SK-N-SH (cell line): ENCODE results near the gene ZNF526. TPM values are rescaled to one million over a fixed set of nuclear protein-coding genes. Genes with fewer than 3 reads are reported as not detected.
A peak's percentile ranks its signal among the peaks of the same experiment; 100 is the strongest.

Experiments used
- CTCF ChIA-PET: fragments of 300-600, 350-600 bp; formaldehyde crosslinking; extraction: SDS; loops from one replicate; lab custom pipeline; 2021; lab: Yijun Ruan, JAX
- POLR2A ChIA-PET: fragments of 350-600 bp; sonication (Branson Sonifier 250); formaldehyde crosslinking; extraction: SDS; loops from one replicate; lab custom pipeline; 2020; ENCODE audit warnings: antibody characterized with exemption, inconsistent platforms; lab: Yijun Ruan, JAX
- DNase-seq: peaks from one replicate; pipeline ENCODE4 v3.0.0; 2012
- H2AFZ ChIP-seq: fragments of 200-600 bp; sonication (generic); 2 replicates; pipeline ENCODE4 v1.8.1; 2016; ENCODE audit warnings: antibody characterized with exemption, mild to moderate bottlenecking, low read depth
- H3F3A ChIP-seq: fragments of 200-600 bp; sonication (generic); replicated peaks from 2 replicates; pipeline ENCODE3; 2016; ENCODE audit warnings: antibody characterized with exemption, mild to moderate bottlenecking; ENCODE audit not compliant: insufficient read depth
- H3K27ac ChIP-seq, 2 experiments: fragments of 200-500 bp in 1 of 2; fragments of 200-600 bp in 1 of 2; sonication (Bioruptor generic) in 1 of 2; sonication (generic), shearing (Covaris generic) in 1 of 2; 2 replicates each; pipeline versions ENCODE4 v1.5.1 to v1.6.1; 2014 to 2016; ENCODE audit warnings: low read depth in 2 of 2, inconsistent platforms in 1 of 2, low read length in 1 of 2, mild to moderate bottlenecking in 1 of 2, mixed read lengths in 1 of 2
- H3K27me3 ChIP-seq: fragments of 200-600 bp; sonication (generic), shearing (Covaris generic); 2 replicates; pipeline ENCODE4 v1.6.1; 2016; ENCODE audit warnings: mixed run types; ENCODE audit not compliant: insufficient read depth
- H3K36me3 ChIP-seq, 2 experiments: fragments of 200-500 bp in 1 of 2; fragments of 200-600 bp in 1 of 2; sonication (Bioruptor generic) in 1 of 2; sonication (generic) in 1 of 2; replicated peaks in 1 of 2; 2 replicates each; pipeline versions ENCODE3 to v1.5.1; 2014 to 2016; ENCODE audit warnings: low read length in 1 of 2, mild to moderate bottlenecking in 1 of 2; ENCODE audit not compliant: insufficient read depth in 2 of 2, control insufficient read depth in 1 of 2
- H3K4me1 ChIP-seq, 2 experiments: fragments of 200-500 bp in 1 of 2; fragments of 200-600 bp in 1 of 2; sonication (Bioruptor generic) in 1 of 2; sonication (generic), shearing (Covaris generic) in 1 of 2; 2 replicates each; pipeline versions ENCODE4 v1.5.1 to v1.6.1; 2014 to 2016; ENCODE audit warnings: low read depth in 1 of 2, low read length in 1 of 2, mixed run types in 1 of 2; ENCODE audit not compliant: insufficient read depth in 2 of 2, control insufficient read depth in 1 of 2
- H3K4me2 ChIP-seq: fragments of 200-600 bp; sonication (generic), shearing (Covaris generic); 2 replicates; pipeline ENCODE4 v1.6.1; 2017; ENCODE audit warnings: mixed run types
- H3K4me3 ChIP-seq, 2 experiments: fragments of 200-500 bp in 1 of 2; fragments of 200-600 bp in 1 of 2; sonication (Bioruptor generic) in 1 of 2; sonication (generic), shearing (Covaris generic) in 1 of 2; 2 replicates each; pipeline versions ENCODE4 v1.5.1 to v1.8.1; 2014 to 2016; ENCODE audit warnings: low read depth in 2 of 2, inconsistent platforms in 1 of 2, low read length in 1 of 2, mild to moderate bottlenecking in 1 of 2, mixed read lengths in 1 of 2, moderate library complexity in 1 of 2
- H3K79me2 ChIP-seq: fragments of 200-600 bp; sonication (generic); 2 replicates; pipeline ENCODE4 v1.8.1; 2017; ENCODE audit warnings: mild to moderate bottlenecking; ENCODE audit not compliant: insufficient read depth
- H3K9ac ChIP-seq: fragments of 200-600 bp; sonication (generic); 2 replicates; pipeline ENCODE4 v1.6.1; 2017; ENCODE audit warnings: mixed run types
- H3K9me2 ChIP-seq: fragments of 200-600 bp; sonication (generic); 2 replicates; pipeline ENCODE4 v1.6.1; 2017; ENCODE audit warnings: mixed run types
- H3K9me3 ChIP-seq: fragments of 200-600 bp; sonication (generic); 2 replicates; pipeline ENCODE4 v1.6.1; 2017; ENCODE audit warnings: mixed run types, mild to moderate bottlenecking, moderate library complexity
- H4K20me1 ChIP-seq: fragments of 200-600 bp; sonication (generic); 2 replicates; pipeline ENCODE4 v1.6.1; 2017; ENCODE audit warnings: mild to moderate bottlenecking, mixed run types; ENCODE audit not compliant: insufficient read depth
- ELF1 ChIP-seq: IDR thresholded peaks from 2 replicates; pipeline ENCODE4 v1.4.0; 2012
- EP300 ChIP-seq, 2 experiments: IDR thresholded peaks; 2 replicates each; pipeline versions ENCODE4 v1.4.0 to v1.6.1; 2012; ENCODE audit warnings: borderline replicate concordance in 1 of 2, low read depth in 1 of 2, low read length in 1 of 2
- GATA2 ChIP-seq: sonication (generic); formaldehyde crosslinking; IDR thresholded peaks from 2 replicates; pipeline ENCODE4 v1.5.0; 2020; ENCODE audit warnings: mild to moderate bottlenecking, missing genetic modification reagents
- MXI1 ChIP-seq: IDR thresholded peaks from 2 replicates; pipeline ENCODE4 v1.6.1; 2012; ENCODE audit warnings: mild to moderate bottlenecking, low read depth, low read length, improper control_type of control experiment
- NFIC ChIP-seq: IDR thresholded peaks from 2 replicates; pipeline ENCODE4 v1.4.0; 2012; ENCODE audit warnings: borderline replicate concordance
- NRF1 ChIP-seq: IDR thresholded peaks from 2 replicates; pipeline ENCODE4 v1.6.1; 2012; ENCODE audit warnings: low read depth, mild to moderate bottlenecking, low read length
- POLR2AphosphoS5 ChIP-seq: IDR thresholded peaks from 2 replicates; pipeline ENCODE4 v1.6.1; 2012; ENCODE audit warnings: low read depth, low read length
- RAD21 ChIP-seq: IDR thresholded peaks from 2 replicates; pipeline ENCODE4 v1.6.1; 2012; ENCODE audit warnings: mild to moderate bottlenecking, low read length
- RCOR1 ChIP-seq: fragments of 150-350 bp; IDR thresholded peaks from 2 replicates; pipeline ENCODE4 v1.6.1; 2017; ENCODE audit warnings: antibody characterized with exemption, low read length
- SIN3A ChIP-seq: IDR thresholded peaks from 2 replicates; pipeline ENCODE4 v1.6.1; 2012; ENCODE audit warnings: low read depth, mild to moderate bottlenecking, low read length, moderate library complexity, borderline replicate concordance
- TCF12 ChIP-seq: IDR thresholded peaks from 2 replicates; pipeline ENCODE4 v1.4.0; 2012
- WGBS: methylation state at CpG from one replicate; pipeline ENCODE4 v1.1.6; 2017; ENCODE audit warnings: low lambda C conversion rate; 5-methylcytosine and 5-hydroxymethylcytosine counted together
- polyA plus RNA-seq, 3 experiments: library from polyadenylated mRNA; depleted of rRNA; stranded (reverse); fragments of >200 nt; gene quantifications; 2 replicates each; pipeline ENCODE4 v1.2.3, GENCODE V29; 2012
- TF ChIP-seq, protein P1 (sequence below): IDR thresholded peaks from 2 replicates; pipeline ENCODE4; 2012
- TF ChIP-seq, protein P2 (sequence below): fragments of 200-600 bp; sonication (generic); IDR thresholded peaks from 2 replicates; pipeline ENCODE4 v1.6.1; 2017; ENCODE audit warnings: antibody characterized with exemption, mild to moderate bottlenecking, moderate library complexity
- TF ChIP-seq, protein P3 (sequence below): IDR thresholded peaks from 2 replicates; pipeline ENCODE4 v1.4.0; 2012; ENCODE audit warnings: low read depth

Gene ZNF526
- polyA plus RNA-seq, 1 of the 3 experiments (the other 2 are of a cell fraction), result 3.5 TPM

DNA sequence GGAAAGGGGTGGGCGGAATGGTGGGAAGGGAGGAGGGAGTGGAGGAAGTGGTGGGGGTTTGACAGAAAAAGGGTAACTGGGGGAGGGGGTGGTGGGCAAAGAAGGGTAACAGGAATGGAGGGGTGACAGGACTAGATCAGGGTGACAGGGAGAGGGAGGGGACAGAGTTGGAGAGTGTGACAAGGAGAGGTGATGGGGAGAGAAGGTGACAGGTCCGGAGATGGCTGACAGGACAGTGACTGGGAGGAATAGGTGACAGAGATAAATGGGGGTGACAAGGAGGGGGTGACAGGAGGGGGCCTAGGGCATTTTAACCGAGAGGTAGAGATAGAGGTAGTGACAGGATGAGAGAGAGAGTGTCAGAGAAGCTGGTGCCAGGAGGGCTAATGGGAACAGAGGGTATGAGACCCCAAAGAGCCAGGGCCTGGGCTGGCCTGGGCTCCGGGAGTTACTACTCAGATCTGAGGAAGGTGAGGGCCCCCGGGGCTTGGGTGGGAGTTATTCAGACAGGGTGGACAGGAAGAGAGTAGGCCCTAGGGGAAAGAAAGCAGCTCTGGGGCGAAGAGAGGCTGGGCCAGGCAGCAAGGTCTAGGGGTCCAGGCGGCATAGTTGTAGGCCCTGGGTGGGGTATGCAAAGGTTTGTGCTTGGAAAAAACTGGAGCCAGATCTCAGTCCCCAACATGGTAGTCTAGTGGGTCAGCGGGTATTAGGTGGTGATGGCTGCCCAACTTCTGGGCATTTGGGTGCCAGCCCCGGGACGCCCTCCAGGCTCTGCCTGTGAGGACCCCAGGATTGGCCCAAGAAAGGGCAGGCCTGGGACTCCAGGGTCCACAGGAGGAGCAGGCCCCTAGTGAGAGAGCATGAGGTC, 49.6 kb downstream of the ZNF526 start:
- H4K20me1 ChIP-seq, result no peaks in the 10 kb centered on the region
- no peak for DNase-seq
- H3K9me2 ChIP-seq, result no peaks in the 10 kb centered on the region
- no peaks in the 10 kb centered on the region for H3K27me3 ChIP-seq
- peak overlapping the region; percentile 66 to 74 for H3K4me3 ChIP-seq
- ChIA-PET CTCF (interaction anchor here (0.7 to 2.2 kb wide), 7 partner anchors 10 to 27 kb away, joined by 3 to 24 read pairs (median 4); no protein-coding TSS in a partner anchor), POLR2A (interaction anchor here (1.4 to 2.3 kb wide), 3 partner anchors 10 to 26 kb away, joined by 6 to 8 read pairs (median 7); partner anchors contain the start of gene ERF)
- H2AFZ ChIP-seq, result no peak overlapping the region
- peaks cover 8% of the 10 kb centered on the region for H3F3A ChIP-seq
- H3K9ac ChIP-seq, result peak overlapping the region; percentile 86
- H3K4me2 ChIP-seq, result peak overlapping the region; percentile 90
- WGBS, result 35% methylated on average over 7 of the region's 10 CpGs
- H3K36me3 ChIP-seq, result peaks cover under 1 to 30% of the 10 kb centered on the region in 2 experiments
- H3K4me1 ChIP-seq, result peaks cover 13 to 31% of the 10 kb centered on the region in 2 experiments; a peak in 3 of 4 replicates
- peak overlapping the region; percentile 92 to 96 for H3K27ac ChIP-seq
- peaks cover 54% of the 10 kb centered on the region for H3K79me2 ChIP-seq
- TF ChIP-seq, protein P1, sequence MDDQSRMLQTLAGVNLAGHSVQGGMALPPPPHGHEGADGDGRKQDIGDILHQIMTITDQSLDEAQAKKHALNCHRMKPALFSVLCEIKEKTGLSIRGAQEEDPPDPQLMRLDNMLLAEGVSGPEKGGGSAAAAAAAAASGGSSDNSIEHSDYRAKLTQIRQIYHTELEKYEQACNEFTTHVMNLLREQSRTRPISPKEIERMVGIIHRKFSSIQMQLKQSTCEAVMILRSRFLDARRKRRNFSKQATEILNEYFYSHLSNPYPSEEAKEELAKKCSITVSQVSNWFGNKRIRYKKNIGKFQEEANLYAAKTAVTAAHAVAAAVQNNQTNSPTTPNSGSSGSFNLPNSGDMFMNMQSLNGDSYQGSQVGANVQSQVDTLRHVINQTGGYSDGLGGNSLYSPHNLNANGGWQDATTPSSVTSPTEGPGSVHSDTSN, result 0 out of 2 replicates have a peak, but pooled peaks have one; percentile 2
- TF ChIP-seq MXI1 (no peak), NFIC (no peak), EP300 (IDR thresholded peaks at IDR 0.05; ENCODE audit: borderline replicate concordance in 1 of 2, low read depth in 1 of 2, low read length in 1 of 2) (no peak), GATA2 (CRISPR knock-in tag) (no peak), SIN3A (no peak), RCOR1 (no peak)
- H3K9me3 ChIP-seq, result no peaks in the 10 kb centered on the region

DNA sequence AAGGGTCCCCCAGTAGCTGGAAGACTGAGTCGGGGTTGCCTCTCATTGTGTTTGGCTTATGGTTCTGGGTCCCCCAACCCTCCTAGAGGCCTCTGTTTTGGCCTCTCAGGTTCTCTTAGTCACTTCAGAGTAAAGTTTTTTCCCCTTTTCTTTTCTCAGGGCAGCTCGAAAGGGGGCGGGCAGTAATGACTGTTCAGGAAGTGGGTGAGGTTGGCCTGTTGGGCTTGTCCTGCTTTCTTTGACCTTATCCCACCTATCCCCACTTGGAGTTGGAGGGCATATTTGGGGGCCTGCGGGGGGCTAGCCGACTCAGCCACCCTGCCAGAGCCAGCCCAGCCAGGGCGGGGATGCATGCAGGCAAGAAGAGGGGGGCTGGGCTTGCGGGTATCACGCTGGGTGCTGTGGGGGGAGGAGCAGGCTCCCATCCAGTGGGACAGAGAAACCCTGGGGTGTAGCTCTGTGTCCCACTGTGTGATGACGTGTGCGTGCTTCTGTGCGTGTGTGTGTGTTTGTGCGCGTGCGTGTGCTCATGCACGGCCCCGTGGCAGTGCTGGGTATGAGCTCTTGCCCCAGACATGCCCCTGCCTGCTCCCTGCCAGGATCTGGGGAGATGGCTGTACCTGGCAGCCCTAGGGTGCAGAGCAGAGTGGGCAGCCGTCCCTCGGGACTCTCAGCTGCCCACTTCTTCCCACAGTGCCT, 50.4 kb downstream of the ZNF526 start:
- peaks cover 62% of the 10 kb centered on the region for H3K79me2 ChIP-seq
- WGBS, result 11% methylated on average over 11 of the region's 18 CpGs
- POLR2A ChIA-PET, result interaction anchor here (1.0 to 2.3 kb wide), 4 partner anchors 9 to 27 kb away, joined by 3 to 8 read pairs (median 6); partner anchors contain the start of gene ERF

More for the DNA sequence above, 50.4 kb downstream of the ZNF526 start:
- Histone ChIP-seq H3K4me2 (peak overlapping the region; percentile 90), H3K9ac (peak overlapping the region; percentile 86), H3K27me3 (no peaks in the 10 kb centered on the region), H3K27ac (peak overlapping the region; percentile 92 to 96), H3K9me3 (no peaks in the 10 kb centered on the region), H3K4me3 (peak overlapping the region; percentile 66 to 74), H3K9me2 (no peaks in the 10 kb centered on the region), H3K36me3 (peaks cover 8 to 34% of the 10 kb centered on the region in 2 experiments), H3K4me1 (peaks cover 18 to 38% of the 10 kb centered on the region in 2 experiments; a peak in 3 of 4 replicates), H4K20me1 (no peaks in the 10 kb centered on the region), H3F3A (peaks cover 8% of the 10 kb centered on the region), H2AFZ (no peak overlapping the region)
- peak; percentile 49 for DNase-seq
- CTCF ChIA-PET, result interaction anchor here (0.7 to 2.2 kb wide), 6 partner anchors 9 to 27 kb away, joined by 3 to 24 read pairs (median 4); no protein-coding TSS in a partner anchor
- TF ChIP-seq, protein P2, sequence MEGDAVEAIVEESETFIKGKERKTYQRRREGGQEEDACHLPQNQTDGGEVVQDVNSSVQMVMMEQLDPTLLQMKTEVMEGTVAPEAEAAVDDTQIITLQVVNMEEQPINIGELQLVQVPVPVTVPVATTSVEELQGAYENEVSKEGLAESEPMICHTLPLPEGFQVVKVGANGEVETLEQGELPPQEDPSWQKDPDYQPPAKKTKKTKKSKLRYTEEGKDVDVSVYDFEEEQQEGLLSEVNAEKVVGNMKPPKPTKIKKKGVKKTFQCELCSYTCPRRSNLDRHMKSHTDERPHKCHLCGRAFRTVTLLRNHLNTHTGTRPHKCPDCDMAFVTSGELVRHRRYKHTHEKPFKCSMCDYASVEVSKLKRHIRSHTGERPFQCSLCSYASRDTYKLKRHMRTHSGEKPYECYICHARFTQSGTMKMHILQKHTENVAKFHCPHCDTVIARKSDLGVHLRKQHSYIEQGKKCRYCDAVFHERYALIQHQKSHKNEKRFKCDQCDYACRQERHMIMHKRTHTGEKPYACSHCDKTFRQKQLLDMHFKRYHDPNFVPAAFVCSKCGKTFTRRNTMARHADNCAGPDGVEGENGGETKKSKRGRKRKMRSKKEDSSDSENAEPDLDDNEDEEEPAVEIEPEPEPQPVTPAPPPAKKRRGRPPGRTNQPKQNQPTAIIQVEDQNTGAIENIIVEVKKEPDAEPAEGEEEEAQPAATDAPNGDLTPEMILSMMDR, result no peak
- TF ChIP-seq TCF12 (no peak), NRF1 (peak; percentile 44), ELF1 (0 out of 2 replicates have a peak, but pooled peaks have one; percentile 13), POLR2AphosphoS5 (peak; percentile 32; the same call in 1 of the 2 replicates), SIN3A (0 out of 2 replicates have a peak, but pooled peaks have one; percentile 16), MXI1 (peak; percentile 34; the same call in 1 of the 2 replicates), RAD21 (no peak)
- TF ChIP-seq, protein P3, sequence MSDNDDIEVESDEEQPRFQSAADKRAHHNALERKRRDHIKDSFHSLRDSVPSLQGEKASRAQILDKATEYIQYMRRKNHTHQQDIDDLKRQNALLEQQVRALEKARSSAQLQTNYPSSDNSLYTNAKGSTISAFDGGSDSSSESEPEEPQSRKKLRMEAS, result no peak
